ENCODE data around the gene MYO1B. TPM values are rescaled to one million over a fixed set of nuclear protein-coding genes. Genes with fewer than 3 reads are reported as not detected.

The MYO1B gene
- total and polyA plus RNA-seq, 2 of the 8 experiments (the other 6 are each of a cell fraction or from before 2014, with no cell fraction given) = 15.5 to 61.2 TPM

DNA sequence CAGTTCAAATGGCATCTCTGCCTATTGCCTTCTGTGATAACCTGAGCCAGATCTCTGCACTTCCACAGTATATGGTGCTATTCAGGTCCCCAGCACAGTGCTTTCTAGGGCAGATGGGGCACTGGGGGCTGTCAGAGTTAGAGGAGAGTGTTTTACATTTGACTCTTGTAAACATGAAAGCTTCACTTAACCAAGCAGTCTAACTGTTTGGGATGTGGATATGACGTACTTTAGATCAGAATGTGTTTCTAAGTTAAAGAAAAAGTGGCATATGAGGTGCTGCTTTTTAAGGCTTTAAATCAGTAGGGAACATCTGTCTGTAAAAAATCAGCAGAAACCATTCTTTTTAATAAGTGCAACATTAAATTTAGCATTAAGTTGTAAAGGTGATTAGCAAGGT is 75.7 kb downstream of the MYO1B start:
- Histone ChIP-seq H3K79me2 (ENCODE audit: control insufficient read depth in 1 of 2, insufficient read depth in 2 of 2, low read length in 2 of 2) (peaks cover 0 to 72% of the 10 kb centered on the region in 2 experiments; a peak in 3 of 4 replicates), H3K4me2 (ENCODE audit: insufficient read depth in 1 of 2, low read depth in 2 of 2, low read length in 2 of 2) (no peak overlapping the region)
- TF ChIP-seq SAP30 (IDR thresholded peaks at IDR 0.05; ENCODE audit: insufficient read depth, insufficient replicate concordance, low read length) = no peak
- no peak for TF ChIP-seq RNF2 (IDR thresholded peaks at IDR 0.05; ENCODE audit: borderline replicate concordance, low read depth, low read length, missing control alignments, poor library complexity, severe bottlenecking)

More for the DNA sequence above, 75.7 kb downstream of the MYO1B start:
- FAIRE-seq = no peak
- Histone ChIP-seq H3K79me1 (ENCODE audit: low read depth, low read length) (peaks cover 2% of the 10 kb centered on the region; the same call in 1 of the 2 replicates), H3K27ac (ENCODE audit: low read depth, low read length) (no peak overlapping the region), H3K9me3 (ENCODE audit: insufficient read depth in 2 of 2, low read depth in 1 of 2, low read length in 1 of 2) (no peaks in the 10 kb centered on the region; a peak in 1 of 4 replicates), H3K23me2 (ENCODE audit: low read depth, low read length) (no peaks in the 10 kb centered on the region), H4K20me1 (replicated peaks in 1 of 2; ENCODE audit: control insufficient read depth in 1 of 2, insufficient read depth in 2 of 2, low read length in 2 of 2) (no peaks in the 10 kb centered on the region), H3K27me3 (replicated peaks in 1 of 4; ENCODE audit: control insufficient read depth in 3 of 4, extremely low read depth in 1 of 4, insufficient read depth in 3 of 4, low read length in 3 of 4) (no peaks in the 10 kb centered on the region), H3K23ac (ENCODE audit: insufficient read length) (no peak overlapping the region), H3K4ac (replicated peaks; ENCODE audit: insufficient read length, low read depth, low read length) (no peak overlapping the region), H4K91ac (replicated peaks; ENCODE audit: insufficient read length, low read length) (no peak overlapping the region), H3K14ac (ENCODE audit: insufficient read length) (no peak overlapping the region), H3K4me1 (replicated peaks in 1 of 4; ENCODE audit: control insufficient read depth in 3 of 4, insufficient read depth in 4 of 4, low read length in 3 of 4) (peaks cover 1 to 24% (median 16%) of the 10 kb centered on the region in 4 experiments; a peak in 4 of 7 replicates), H2AK5ac (ENCODE audit: low read depth, low read length) (no peak overlapping the region), H4K8ac (ENCODE audit: extremely low read depth, insufficient read depth, low read length) (no peak overlapping the region), H2BK12ac (ENCODE audit: low read depth, low read length) (no peak overlapping the region), H3K9ac (replicated peaks in 1 of 4; ENCODE audit: extremely low read depth in 1 of 4, low read depth in 3 of 4, low read length in 3 of 4) (no peak overlapping the region), H2BK15ac (ENCODE audit: low read length) (no peak overlapping the region), H2BK120ac (replicated peaks; ENCODE audit: low read depth, low read length) (no peak overlapping the region), H4K5ac (ENCODE audit: insufficient read length, low read depth, low read length) (no peak overlapping the region), H2AFZ (ENCODE audit: low read length) (no peak overlapping the region), H2BK5ac (ENCODE audit: low read depth, low read length) (no peak overlapping the region), H3K56ac (replicated peaks; ENCODE audit: insufficient read length, low read depth, low read length) (no peak overlapping the region), H2BK20ac (ENCODE audit: low read length) (no peak overlapping the region), H3K18ac (ENCODE audit: extremely low read depth, low read length) (no peak overlapping the region), H3K36me3 (ENCODE audit: control insufficient read depth in 2 of 4, insufficient read depth in 4 of 4, low read length in 3 of 4) (no peaks in the 10 kb centered on the region), H3K4me3 (ENCODE audit: extremely low read depth in 1 of 4, insufficient read depth in 2 of 4, low read depth in 3 of 4, low read length in 4 of 4) (no peak overlapping the region)
- 89% methylated on average over 1 of the region's 1 CpG; no CpG with 5 or more reads in 1 of the 2 experiments for WGBS, 2 experiments (ENCODE audit: extremely low coverage in 1 of 2, insufficient coverage in 1 of 2, insufficient read length in 1 of 2, insufficient replicate concordance in 2 of 2, low coverage in 1 of 2, low lambda C conversion rate in 2 of 2, missing lambda C conversion rate in 1 of 2)
- DNase-seq (ENCODE audit: low read depth in 1 of 2, low spot score in 2 of 2) = no peak
- CTCF ChIA-PET (ENCODE audit: partially characterized antibody) = interaction anchor here (1.1 to 1.2 kb wide), 2 partner anchors 21 to 45 kb away, joined by 4 read pairs; no protein-coding TSS in a partner anchor
- POLR2A ChIA-PET (ENCODE audit: partially characterized antibody) = interaction anchor here (2.1 kb wide), 1 partner anchor 75 kb away, joined by 6 read pairs; no protein-coding TSS in a partner anchor

Measured in H1 (cell line).